Right lobe of liver (tissue), 4 donors: Measurements from ENCODE around the gene CACNA1E.

ENCODE experiments used
- POLR2A ChIP-seq: fragments of 450-650 bp; IDR thresholded peaks from one replicate; pipeline ENCODE4 v1.6.1; 2017; ENCODE audit warnings: antibody characterized with exemption, mild to moderate bottlenecking
- TF ChIP-seq, protein P1 (sequence below), 4 donors: fragments of 200-600 bp in 3 of 4; fragments of 450-650 bp in 1 of 4; IDR thresholded peaks; one replicate each; pipeline versions ENCODE4 v1.5.1 to v1.8.0; 2016 to 2022; ENCODE audit warnings: antibody characterized with exemption in 4 of 4, mild to moderate bottlenecking in 2 of 4
- donor health status: DM: no; HTN: no; CAD: no.
- donor health status: DM: no; HTN: no; CAD: no.
- donor health status: DM: no; HTN: yes; CAD: no.

DNA sequence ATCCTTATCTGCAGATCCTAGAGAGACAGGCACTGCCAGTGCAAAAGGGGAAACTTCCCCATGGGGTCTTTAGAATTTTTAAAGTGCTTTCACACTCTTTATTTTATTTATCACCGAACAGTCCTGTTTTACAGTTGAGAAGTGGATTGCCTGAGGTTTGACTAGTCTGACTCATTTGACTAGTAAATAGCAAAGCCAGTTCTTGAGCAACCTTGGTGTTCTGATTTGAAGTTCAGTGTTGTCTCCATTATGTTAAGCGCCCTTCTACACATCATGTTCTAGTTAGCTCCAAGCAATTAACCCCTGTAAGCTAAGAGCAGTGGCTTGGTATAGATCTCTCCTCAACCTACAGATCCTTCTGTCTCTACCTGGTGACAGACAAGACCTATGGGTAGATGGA lies 262.9 kb downstream of the CACNA1E start:
- TF ChIP-seq POLR2A: no peak
- TF ChIP-seq, protein P1, sequence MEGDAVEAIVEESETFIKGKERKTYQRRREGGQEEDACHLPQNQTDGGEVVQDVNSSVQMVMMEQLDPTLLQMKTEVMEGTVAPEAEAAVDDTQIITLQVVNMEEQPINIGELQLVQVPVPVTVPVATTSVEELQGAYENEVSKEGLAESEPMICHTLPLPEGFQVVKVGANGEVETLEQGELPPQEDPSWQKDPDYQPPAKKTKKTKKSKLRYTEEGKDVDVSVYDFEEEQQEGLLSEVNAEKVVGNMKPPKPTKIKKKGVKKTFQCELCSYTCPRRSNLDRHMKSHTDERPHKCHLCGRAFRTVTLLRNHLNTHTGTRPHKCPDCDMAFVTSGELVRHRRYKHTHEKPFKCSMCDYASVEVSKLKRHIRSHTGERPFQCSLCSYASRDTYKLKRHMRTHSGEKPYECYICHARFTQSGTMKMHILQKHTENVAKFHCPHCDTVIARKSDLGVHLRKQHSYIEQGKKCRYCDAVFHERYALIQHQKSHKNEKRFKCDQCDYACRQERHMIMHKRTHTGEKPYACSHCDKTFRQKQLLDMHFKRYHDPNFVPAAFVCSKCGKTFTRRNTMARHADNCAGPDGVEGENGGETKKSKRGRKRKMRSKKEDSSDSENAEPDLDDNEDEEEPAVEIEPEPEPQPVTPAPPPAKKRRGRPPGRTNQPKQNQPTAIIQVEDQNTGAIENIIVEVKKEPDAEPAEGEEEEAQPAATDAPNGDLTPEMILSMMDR (IDR thresholded peaks at IDR 0.05): no peak
